HepG2 (cell line): ENCODE results near the gene ALG13. TPM values are rescaled to one million over a fixed set of nuclear protein-coding genes. Genes with fewer than 3 reads are reported as not detected.
"Not testable (repeated sequence)": the region's sequence is repeated elsewhere in the genome, so short reads cannot be mapped to it uniquely, and the experiment has no call there.

Source experiments
- ATAC-seq: fragments of 200-7000 bp; cut with Tn5 transposase; 3 replicates; pipeline ENCODE4 v1.9.1; 2020; ENCODE audit warnings: mild to moderate bottlenecking, moderate library complexity
- BruUV-seq: library from RNA; stranded (reverse); fragments of 400-500 nt; replicated peaks from 2 replicates; lab custom pipeline; 2021; lab: Mats Ljungman, UMichigan
- CTCF ChIA-PET: fragments of 300-600 bp; formaldehyde crosslinking; extraction: SDS; loops from one replicate; lab custom pipeline; 2021; ENCODE audit warnings: low total read pairs, inconsistent platforms, low intra/inter-chr PET ratio; lab: Yijun Ruan, JAX
- POLR2A ChIA-PET: fragments of 350-600 bp; sonication (Branson Sonifier 250); formaldehyde crosslinking; loops from one replicate; lab custom pipeline; 2020; ENCODE audit warnings: antibody characterized with exemption, inconsistent platforms; lab: Yijun Ruan, JAX
- DNase-seq: peaks from one replicate; pipeline ENCODE4 v3.0.0-alpha.2; 2015; ENCODE audit warnings: low spot score
- FAIRE-seq: peaks from 3 replicates; lab custom pipeline; 2011; peaks lifted over from hg19 to GRCh38; lab: Jason Lieb, UNC
- H2AFZ ChIP-seq: one replicate; pipeline ENCODE4 v1.6.1; 2011; ENCODE audit warnings: low read length, inconsistent platforms
- H3K27ac ChIP-seq: fragments of 300-600 bp; 3 replicates; pipeline ENCODE4 v1.8.0; 2011; ENCODE audit warnings: mixed run types, mild to moderate bottlenecking, mixed read lengths, low read length, inconsistent platforms; ENCODE audit not compliant: insufficient read depth; ENCODE audit errors: extremely low read length
- H3K27me3 ChIP-seq, 2 experiments: fragments of 200-600 bp in 1 of 2; 2 replicates in 1 of 2; 3 replicates in 1 of 2; pipeline versions ENCODE4 v1.6.0 to v1.8.0; 2011; ENCODE audit warnings: low read length in 2 of 2, mild to moderate bottlenecking in 2 of 2, moderate library complexity in 2 of 2, inconsistent platforms in 1 of 2; ENCODE audit not compliant: insufficient read depth in 2 of 2, control insufficient read depth in 1 of 2
- H3K36me3 ChIP-seq, 2 experiments: fragments of 200-600 bp in 1 of 2; replicated peaks in 1 of 2; 2 replicates in 1 of 2; 3 replicates in 1 of 2; pipeline versions ENCODE4 v1.5.1 to v1.8.0; 2011; ENCODE audit warnings: low read length in 2 of 2, inconsistent platforms in 1 of 2; ENCODE audit not compliant: insufficient read depth in 2 of 2, control insufficient read depth in 1 of 2
- H3K4me1 ChIP-seq: 2 replicates; pipeline ENCODE4 v1.5.1; 2012; ENCODE audit warnings: low read length, inconsistent platforms; ENCODE audit not compliant: insufficient read depth
- H3K4me2 ChIP-seq: 2 replicates; pipeline ENCODE4 v1.6.0; 2011; ENCODE audit warnings: low read depth, low read length, inconsistent platforms
- H3K4me3 ChIP-seq, 3 experiments: fragments of 200-600 bp in 1 of 3; sonication (generic), shearing (Covaris generic) in 1 of 3; replicated peaks in 1 of 3; 2 replicates each; pipeline ENCODE4 v1.5.1; 2011 to 2016; ENCODE audit warnings: low read length in 3 of 3, inconsistent platforms in 2 of 3, low read depth in 2 of 3, mild to moderate bottlenecking in 2 of 3, control low read depth in 1 of 3, mixed read lengths in 1 of 3; ENCODE audit not compliant: insufficient read depth in 1 of 3
- H3K79me2 ChIP-seq: one replicate; pipeline ENCODE4 v1.6.1; 2011; ENCODE audit warnings: low read length, inconsistent platforms; ENCODE audit not compliant: insufficient read depth
- H3K9ac ChIP-seq: 2 replicates; pipeline ENCODE4 v1.6.0; 2011; ENCODE audit warnings: mild to moderate bottlenecking, low read depth, low read length, inconsistent platforms; ENCODE audit not compliant: insufficient read depth
- H3K9me3 ChIP-seq: 2 replicates; pipeline ENCODE4 v1.5.1; 2012; ENCODE audit warnings: mild to moderate bottlenecking, low read length
- H4K20me1 ChIP-seq: 2 replicates; pipeline ENCODE4 v1.6.0; 2011; ENCODE audit warnings: inconsistent platforms, mild to moderate bottlenecking, low read length, moderate library complexity; ENCODE audit not compliant: insufficient read depth
- WGBS: methylation state at CpG from one replicate; pipeline ENCODE4 v1.1.6; 2017; ENCODE audit warnings: low lambda C conversion rate; 5-methylcytosine and 5-hydroxymethylcytosine counted together
- in situ Hi-C: cut with HindIII; loops from 2 replicates; pipeline ENCODE4 v1.10.0; 2017; ENCODE audit warnings: low pct_unique_long_range_greater_than_20kb; ENCODE audit not compliant: extremely low pct_ligation_motif_present
- intact Hi-C: fragments of 100-400 bp; cut with micrococcal nuclease; formaldehyde crosslinking; loops from one replicate; pipeline ENCODE4 v1.10.0; 2022; ENCODE audit not compliant: unreplicated experiment
- polyA plus RNA-seq, 8 experiments: library from polyadenylated mRNA; depleted of rRNA in 3 of 8; stranded (reverse) in 7 of 8; unstranded in 1 of 8; fragments of >200 nt; fragmentation: Illumina TruSeq in 4 of 8; extraction: Trizol in 4 of 8; gene quantifications; 2 replicates each; pipeline versions ENCODE4 v1.2.1 to v1.2.3, GENCODE V29; 2011 to 2016; ENCODE audit warnings: low read depth in 4 of 8, missing spikeins in 1 of 8, mixed read lengths in 1 of 8; ENCODE audit not compliant: insufficient read depth in 1 of 8
- small RNA-seq, 3 experiments: library from RNA; depleted of rRNA; stranded (forward); fragments of <200 nt; gene quantifications; one replicate each; pipeline ENCODE3, GENCODE V24; 2012; ENCODE audit warnings: low read depth in 2 of 3, low replicate concordance in 1 of 3; ENCODE audit not compliant: insufficient read length in 3 of 3, insufficient read depth in 2 of 3
- total RNA-seq, 5 experiments: library from RNA; depleted of rRNA; stranded (reverse); fragments of >200 nt; fragmentation: Illumina TruSeq; extraction: Trizol; gene quantifications; 2 replicates each; pipeline ENCODE4 v1.2.3, GENCODE V29; 2016; ENCODE audit warnings: low read depth in 1 of 5

Gene ALG13
- total and polyA plus RNA-seq, 2 of the 13 experiments (the other 11 are each of a cell fraction or from before 2014, with no cell fraction given) = 31.2 to 65.5 TPM

- intact Hi-C loops, FAIRE-seq, DNase-seq, H3K27me3 ChIP-seq, H3K4me1 ChIP-seq, H3K9me3 ChIP-seq, H2AFZ ChIP-seq, H3K4me2 ChIP-seq, H3K4me3 ChIP-seq, ATAC-seq, H3K9ac ChIP-seq, BruUV-seq, H3K79me2 ChIP-seq, POLR2A ChIA-PET, in situ Hi-C loops, CTCF ChIA-PET, H4K20me1 ChIP-seq, H3K27ac ChIP-seq, H3K36me3 ChIP-seq: not testable (repeated sequence)
- WGBS = 0% methylated on average over 1 of the region's 1 CpG
These were observed 109.1 kb downstream of the ALG13 start for GRCh38 chrX:111790054-111790453.

Small RNA genes lying within 50 kb of the gene (small RNA-seq; reads per million reads assigned to genes)
- gene RNA5SP512 = 0.33 to 9.7 (median 0.71) reads per million in 3 experiments

Other genes with a start within 250 kb of the ALG13 start
- not detected in 2 replicates for gene SERTM2, start 169.5 kb upstream of the ALG13 start, total RNA-seq (2016; rRNA removed; fragmentation: Illumina TruSeq; extraction: Trizol)
- gene SERTM2, start 169.5 kb upstream of the ALG13 start, polyA plus RNA-seq (2011; rRNA removed) = not detected in 2 replicates
- gene TRPC5OS, start 195.0 kb downstream of the ALG13 start, total RNA-seq (2016; rRNA removed; fragmentation: Illumina TruSeq; extraction: Trizol) = not detected in 2 replicates
- gene TRPC5OS, start 195.0 kb downstream of the ALG13 start, polyA plus RNA-seq (2011; rRNA removed) = not detected in 2 replicates